GM12878 (cell line): ENCODE results near the gene NOP14. TPM values are rescaled to one million over a fixed set of nuclear protein-coding genes. Genes with fewer than 3 reads are reported as not detected.

ENCODE experiments used
- ATAC-seq: fragments of 200-7000 bp; cut with Tn5 transposase; 3 replicates; pipeline ENCODE4 v1.9.1; 2020; ENCODE audit warnings: mild to moderate bottlenecking, moderate library complexity
- BruUV-seq: library from RNA; stranded (reverse); fragments of 400-500 nt; replicated peaks from 2 replicates; lab custom pipeline; 2021; lab: Mats Ljungman, UMichigan
- CTCF ChIA-PET: fragments of 300-600 bp; sonication (Branson Sonifier 250); formaldehyde crosslinking; extraction: SDS; loops from one replicate; lab custom pipeline; 2021; ENCODE audit warnings: inconsistent platforms; lab: Yijun Ruan, JAX
- POLR2A ChIA-PET: fragments of 350-600 bp; formaldehyde crosslinking; extraction: SDS; loops from one replicate; lab custom pipeline; 2021; ENCODE audit warnings: inconsistent platforms; lab: Charles Lee
- RAD21 ChIA-PET: fragments of 300-600 bp; sonication (Branson Sonifier 250); formaldehyde crosslinking; loops from one replicate; lab custom pipeline; 2023; ENCODE audit warnings: antibody characterized with exemption; ENCODE audit not compliant: unreplicated experiment; lab: Charles Lee
- SMC1A ChIA-PET: fragments of 300-600 bp; sonication (Branson Sonifier 250); formaldehyde crosslinking; loops from one replicate; lab custom pipeline; 2023; ENCODE audit not compliant: unreplicated experiment, uncharacterized antibody; lab: Charles Lee
- DNase-seq: peaks from one replicate; pipeline ENCODE4 v3.0.0-alpha.2; 2011; ENCODE audit warnings: low read depth, low spot score
- FAIRE-seq: peaks from 3 replicates; lab custom pipeline; 2011; peaks lifted over from hg19 to GRCh38; lab: Jason Lieb, UNC
- H2AFZ ChIP-seq: 2 replicates; pipeline ENCODE4 v1.6.0; 2011; ENCODE audit warnings: low read depth, low read length, control low read depth; ENCODE audit not compliant: control insufficient read depth
- H3K27ac ChIP-seq: 2 replicates; pipeline ENCODE4 v1.5.1; 2011; ENCODE audit warnings: control low read depth; ENCODE audit not compliant: control insufficient read depth, insufficient read depth
- H3K27me3 ChIP-seq, 2 experiments: replicated peaks in 1 of 2; 2 replicates each; pipeline versions ENCODE4 v1.6.0 to v1.6.1; 2011; ENCODE audit warnings: low read length in 1 of 2; ENCODE audit not compliant: control insufficient read depth in 2 of 2, insufficient read depth in 2 of 2
- H3K36me3 ChIP-seq, 2 experiments: 2 replicates each; pipeline ENCODE4 v1.5.1; 2011; ENCODE audit warnings: low read length in 1 of 2; ENCODE audit not compliant: control insufficient read depth in 2 of 2, insufficient read depth in 2 of 2
- H3K4me1 ChIP-seq: 2 replicates; pipeline ENCODE4 v1.6.1; 2011; ENCODE audit warnings: mild to moderate bottlenecking, low read length, moderate library complexity, mixed read lengths; ENCODE audit not compliant: control insufficient read depth, insufficient read depth
- H3K4me2 ChIP-seq: 2 replicates; pipeline ENCODE4 v1.6.0; 2011; ENCODE audit warnings: control low read depth; ENCODE audit not compliant: control insufficient read depth, insufficient read depth
- H3K4me3 ChIP-seq: fragments of 200-600 bp; sonication (generic); 2 replicates; pipeline ENCODE4 v1.5.1; 2016
- H3K79me2 ChIP-seq: 2 replicates; pipeline ENCODE4 v1.6.0; 2011; ENCODE audit warnings: low read length; ENCODE audit not compliant: control insufficient read depth, insufficient read depth
- H3K9ac ChIP-seq: 2 replicates; pipeline ENCODE4 v1.8.0; 2011; ENCODE audit warnings: low read length, control low read depth, mixed read lengths; ENCODE audit not compliant: control insufficient read depth, insufficient read depth
- H3K9me3 ChIP-seq: replicated peaks from 3 replicates; pipeline ENCODE4 v1.5.1; 2011; ENCODE audit warnings: mild to moderate bottlenecking, low read length; ENCODE audit not compliant: control insufficient read depth, insufficient read depth
- H4K20me1 ChIP-seq: 2 replicates; pipeline ENCODE4 v1.6.0; 2011; ENCODE audit not compliant: control insufficient read depth, insufficient read depth
- BMI1 ChIP-seq: fragments of 450-650 bp; IDR thresholded peaks from 2 replicates; pipeline ENCODE4 v1.6.1; 2016; ENCODE audit warnings: mild to moderate bottlenecking, moderate library complexity, borderline replicate concordance
- CHD2 ChIP-seq: IDR thresholded peaks from 2 replicates; pipeline ENCODE4 v1.6.1; 2011; ENCODE audit warnings: low read depth, low read length, improper control_type of control experiment, borderline replicate concordance
- JUNB ChIP-seq: IDR thresholded peaks from 2 replicates; pipeline ENCODE4 v1.6.1; 2016; ENCODE audit warnings: antibody characterized with exemption, mild to moderate bottlenecking
- MYB ChIP-seq: fragments of 150-350 bp; IDR thresholded peaks from 2 replicates; pipeline ENCODE4 v1.6.1; 2014; ENCODE audit warnings: mild to moderate bottlenecking, low read depth, low read length, borderline replicate concordance
- SIN3A ChIP-seq: IDR thresholded peaks from 2 replicates; pipeline ENCODE4 v1.6.1; 2012; ENCODE audit warnings: low read depth, low read length, improper control_type of control experiment
- TCF12 ChIP-seq: IDR thresholded peaks from 2 replicates; pipeline ENCODE4 v1.6.1; 2011; ENCODE audit warnings: low read depth, mild to moderate bottlenecking, low read length
- ZBTB40 ChIP-seq: fragments of 450-650 bp; IDR thresholded peaks from 2 replicates; pipeline ENCODE4 v1.6.1; 2016; ENCODE audit warnings: mild to moderate bottlenecking, moderate library complexity, borderline replicate concordance
- ZNF24 ChIP-seq: fragments of 450-650 bp; IDR thresholded peaks from 2 replicates; pipeline ENCODE4 v1.6.1; 2017; ENCODE audit warnings: antibody characterized with exemption, mild to moderate bottlenecking
- ZZZ3 ChIP-seq: IDR thresholded peaks from 2 replicates; pipeline ENCODE4 v1.6.1; 2011; ENCODE audit warnings: low read depth; ENCODE audit not compliant: control insufficient read depth, insufficient read length
- WGBS: methylation state at CpG from one replicate; pipeline ENCODE4 v1.1.6; 2016; ENCODE audit warnings: low lambda C conversion rate; ENCODE audit not compliant: insufficient replicate concordance, insufficient coverage; ENCODE audit errors: missing lambda C conversion rate; 5-methylcytosine and 5-hydroxymethylcytosine counted together
- in situ Hi-C: fragments of 300-500 bp; cut with MboI; formaldehyde crosslinking; loops from 9 replicates; pipeline ENCODE4 v1.14.3; 2018; ENCODE audit warnings: mixed read lengths
- intact Hi-C: fragments of 100-400 bp; cut with micrococcal nuclease; formaldehyde crosslinking; loops from one replicate; pipeline ENCODE4 v1.14.2; 2022; ENCODE audit not compliant: unreplicated experiment
- polyA plus RNA-seq, 11 experiments: library from polyadenylated mRNA; depleted of rRNA in 4 of 11; unstranded in 6 of 11; stranded (reverse) in 5 of 11; fragments of >200 nt; fragmentation: Nextera tagmentation in 4 of 11; fragmentation: Illumina TruSeq in 1 of 11; extraction: Ambion mirVana in 4 of 11; extraction: Trizol in 1 of 11; gene quantifications; 1 replicate in 1 of 11; 2 replicates in 10 of 11; pipeline versions ENCODE4 v1.2.1 to v1.2.3, GENCODE V29; 2011 to 2016; ENCODE audit warnings: inconsistent platforms in 2 of 11, missing spikeins in 2 of 11, low read depth in 1 of 11
- total RNA-seq, 4 experiments: library from RNA; depleted of rRNA in 3 of 4; stranded (reverse); fragments of >200 nt in 3 of 4; fragmentation: Illumina TruSeq in 1 of 4; extraction: Trizol in 1 of 4; gene quantifications; 2 replicates each; pipeline versions ENCODE4 v1.2.1 to v1.2.3, GENCODE V29; 2013 to 2021
- TF ChIP-seq, protein P1 (sequence below): IDR thresholded peaks from 2 replicates; pipeline ENCODE4 v1.6.1; 2012; ENCODE audit warnings: low read length, inconsistent platforms

Gene NOP14
- total and polyA plus RNA-seq, 10 of the 15 experiments (the other 5 are each of a cell fraction or from before 2014, with no cell fraction given) = 13.8 to 80.6 (median 49.7) TPM

GRCh38 chr4:2965262-2965661 lies 2.1 kb upstream of the NOP14 start:
- H3K4me3 ChIP-seq = no peak overlapping the region
- no peak overlapping the region for H3K4me2 ChIP-seq
- no peak overlapping the region for H3K9ac ChIP-seq
- peaks cover 6% of the 10 kb centered on the region; the same call in 1 of the 2 replicates for H4K20me1 ChIP-seq
- FAIRE-seq (no peak), ATAC-seq (no peak), DNase-seq (no peak)
- H2AFZ ChIP-seq = no peak overlapping the region
- H3K36me3 ChIP-seq = no peaks in the 10 kb centered on the region
- RAD21 ChIA-PET = interaction anchor here (4.5 kb wide), 1 partner anchor 29 kb away, joined by 35 read pairs; no protein-coding TSS in a partner anchor
- BruUV-seq = no TSS peak
- WGBS = 95% methylated on average over 16 of the region's 16 CpGs
- CTCF ChIA-PET = interaction anchor here (0.7 to 2.5 kb wide), 4 partner anchors 8 to 17 kb away, joined by 3 to 10 read pairs (median 6); no protein-coding TSS in a partner anchor
- SMC1A ChIA-PET = interaction anchor here (0.9 to 2.4 kb wide), 4 partner anchors 11 to 77 kb away, joined by 3 to 8 read pairs (median 4); no protein-coding TSS in a partner anchor
- H3K79me2 ChIP-seq = peaks cover 24% of the 10 kb centered on the region
- in situ Hi-C loops (no loop called here), intact Hi-C loops (no loop called here)
- no peaks in the 10 kb centered on the region; the same call in 2 of the 3 replicates for H3K9me3 ChIP-seq
- peaks cover under 1% of the 10 kb centered on the region for H3K4me1 ChIP-seq
- no peaks in the 10 kb centered on the region for H3K27me3 ChIP-seq
- H3K27ac ChIP-seq = no peak overlapping the region
- POLR2A ChIA-PET = no interaction called here
- TF ChIP-seq SIN3A (no peak), CHD2 (no peak), TCF12 (no peak), MYB (no peak), BMI1 (no peak)

- BruUV-seq = TSS peak; percentile 62
- DNase-seq = no peak
- intact Hi-C loops = loop anchor here (5.0 kb wide), 3 partner anchors 122 to 267 kb away; partner anchors contain the start of gene ADD1
- ChIA-PET SMC1A (interaction anchor here (0.9 to 2.4 kb wide), 4 partner anchors 11 to 78 kb away, joined by 3 to 8 read pairs (median 4); no protein-coding TSS in a partner anchor), RAD21 (interaction anchor here (3.1 to 4.5 kb wide), 2 partner anchors 10 to 29 kb away, joined by 11 to 35 read pairs; no protein-coding TSS in a partner anchor), CTCF (interaction anchor here (0.7 to 2.5 kb wide), 4 partner anchors 9 to 16 kb away, joined by 3 to 10 read pairs (median 6); no protein-coding TSS in a partner anchor), POLR2A (interaction anchor here (0.7 kb wide), 1 partner anchor 15 kb away, joined by 3 read pairs; no protein-coding TSS in a partner anchor)
- Histone ChIP-seq H3K9ac (no peak overlapping the region), H3K4me1 (peaks cover 4% of the 10 kb centered on the region), H3K79me2 (peaks cover 28% of the 10 kb centered on the region), H4K20me1 (peaks cover 6% of the 10 kb centered on the region; the same call in 1 of the 2 replicates), H3K9me3 (no peaks in the 10 kb centered on the region; the same call in 2 of the 3 replicates), H3K4me3 (peak overlapping the region; percentile 69; the same call in 1 of the 2 replicates), H3K27me3 (no peaks in the 10 kb centered on the region), H2AFZ (no peak overlapping the region), H3K27ac (no peak overlapping the region), H3K4me2 (peak overlapping the region; percentile 55; the same call in 1 of the 2 replicates), H3K36me3 (peaks cover 0 to 4% of the 10 kb centered on the region in 2 experiments; a peak in 1 of 4 replicates)
- in situ Hi-C loops = no loop called here
- 80% methylated on average over 5 of the region's 5 CpGs for WGBS
- no peak for FAIRE-seq
- ATAC-seq = no peak
- TF ChIP-seq, protein P1, sequence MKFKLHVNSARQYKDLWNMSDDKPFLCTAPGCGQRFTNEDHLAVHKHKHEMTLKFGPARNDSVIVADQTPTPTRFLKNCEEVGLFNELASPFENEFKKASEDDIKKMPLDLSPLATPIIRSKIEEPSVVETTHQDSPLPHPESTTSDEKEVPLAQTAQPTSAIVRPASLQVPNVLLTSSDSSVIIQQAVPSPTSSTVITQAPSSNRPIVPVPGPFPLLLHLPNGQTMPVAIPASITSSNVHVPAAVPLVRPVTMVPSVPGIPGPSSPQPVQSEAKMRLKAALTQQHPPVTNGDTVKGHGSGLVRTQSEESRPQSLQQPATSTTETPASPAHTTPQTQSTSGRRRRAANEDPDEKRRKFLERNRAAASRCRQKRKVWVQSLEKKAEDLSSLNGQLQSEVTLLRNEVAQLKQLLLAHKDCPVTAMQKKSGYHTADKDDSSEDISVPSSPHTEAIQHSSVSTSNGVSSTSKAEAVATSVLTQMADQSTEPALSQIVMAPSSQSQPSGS = no peak
- TF ChIP-seq ZZZ3 = no peak
- TF ChIP-seq ZNF24 = no peak
- no peak for TF ChIP-seq JUNB
- TF ChIP-seq ZBTB40 = no peak
- TF ChIP-seq CHD2 = no peak
These were observed 1.6 kb upstream of the NOP14 start for GRCh38 chr4:2964706-2965258.
